ENCODE data around the gene PEX11G. TPM values are rescaled to one million over a fixed set of nuclear protein-coding genes. Genes with fewer than 3 reads are reported as not detected.

PEX11G gene
- total and polyA plus RNA-seq, 2 donors (not counting 3 experiments of a cell fraction or from before 2014, with no cell fraction given), result 1.3 to 1.9 TPM

- no peak for FAIRE-seq
- H3K27me3 ChIP-seq (ENCODE audit: control insufficient read depth in 2 of 2, insufficient read depth in 2 of 2, low read length in 2 of 2), result no peaks in the 10 kb centered on the region
- ChIA-PET CTCF (interaction anchor here (0.8 kb wide), 1 partner anchor 9 kb away, joined by 3 read pairs; no protein-coding TSS in a partner anchor), POLR2A (interaction anchor here (0.6 kb wide), 1 partner anchor 30 kb away, joined by 3 read pairs; no protein-coding TSS in a partner anchor)
- intact Hi-C loops (cut with micrococcal nuclease) (no loop called here), dilution Hi-C loops (cut with MboI; ENCODE audit: extremely low pct_ligation_motif_present, low sequenced_read_pairs) (no loop called here)
- TF ChIP-seq MAX (IDR thresholded peaks at IDR 0.05; ENCODE audit: insufficient read depth, insufficient read length) (no peak), CTCF (IDR thresholded peaks at IDR 0.05; ENCODE audit: extremely low read depth in 1 of 2, insufficient read depth in 1 of 2, low read depth in 1 of 2, low read length in 2 of 2) (no peak), POLR2A (IDR thresholded peaks at IDR 0.05; ENCODE audit: low read depth, low read length) (no peak), EZH2 (IDR thresholded peaks at IDR 0.05; ENCODE audit: borderline replicate concordance, low read depth, low read length, severe bottlenecking) (no peak), FOS (IDR thresholded peaks at IDR 0.05; ENCODE audit: borderline replicate concordance, insufficient read depth, low read length) (no peak), POLR2AphosphoS5 (IDR thresholded peaks at IDR 0.05; ENCODE audit: insufficient read depth, low read depth, low read length) (no peak), MYC (IDR thresholded peaks at IDR 0.05; ENCODE audit: low read depth, low read length) (no peak), GATA2 (IDR thresholded peaks at IDR 0.05; ENCODE audit: insufficient read depth, insufficient read length, low read depth, low read length) (no peak), JUN (IDR thresholded peaks at IDR 0.05; ENCODE audit: borderline replicate concordance, insufficient read depth, insufficient read length, low read depth) (no peak)
- H3K4me2 ChIP-seq (ENCODE audit: insufficient read depth, low read length), result no peak overlapping the region
- BruUV-seq (replicated peaks), result no TSS peak
- H3K36me3 ChIP-seq (ENCODE audit: control insufficient read depth in 2 of 2, extremely low read depth in 1 of 2, insufficient read depth in 2 of 2, low read length in 2 of 2), result peaks cover 0 to 20% of the 10 kb centered on the region in 2 experiments
- DNase-seq (ENCODE audit: low read depth, low spot score), result no peak
- H3K79me2 ChIP-seq (ENCODE audit: control insufficient read depth, insufficient read depth, low read length), result no peaks in the 10 kb centered on the region
- no peak overlapping the region for H3K27ac ChIP-seq (ENCODE audit: insufficient read depth, low read depth, low read length)
- H3K9me3 ChIP-seq (replicated peaks; ENCODE audit: control insufficient read depth, insufficient read depth, low read length), result no peaks in the 10 kb centered on the region
- no peak overlapping the region for H3K9ac ChIP-seq (replicated peaks; ENCODE audit: extremely low read depth, insufficient read depth, low read length)
- no peaks in the 10 kb centered on the region for H3K9me1 ChIP-seq (replicated peaks; ENCODE audit: control insufficient read depth, extremely low read depth, insufficient read depth, low read length)
- H2AFZ ChIP-seq (ENCODE audit: low read depth, low read length), result no peak overlapping the region
- H4K20me1 ChIP-seq (replicated peaks; ENCODE audit: control insufficient read depth, extremely low read depth, insufficient read depth, low read length), result no peaks in the 10 kb centered on the region
- no peak overlapping the region for H3K4me3 ChIP-seq (replicated peaks in 1 of 3; ENCODE audit: insufficient read depth in 1 of 3, low read depth in 1 of 3, low read length in 3 of 3)
- H3K4me1 ChIP-seq (ENCODE audit: control insufficient read depth, extremely low read depth, insufficient read depth, low read length), result no peaks in the 10 kb centered on the region
These were observed 48.5 kb downstream of the PEX11G start for GRCh38 chr19:7440188-7440975.
